MCF 10A (cell line): ENCODE results near the gene AUTS2. TPM values are rescaled to one million over a fixed set of nuclear protein-coding genes. Genes with fewer than 3 reads are reported as not detected.

Source experiments
- BruUV-seq: library from RNA; stranded (reverse); fragments of 400-500 nt; replicated peaks from 2 replicates; lab custom pipeline; 2021; lab: Mats Ljungman, UMichigan
- CTCF ChIA-PET: fragments of 300-600 bp; sonication (Branson Sonifier 250); formaldehyde crosslinking; extraction: SDS; loops from one replicate; lab custom pipeline; 2021; ENCODE audit warnings: antibody characterized with exemption, inconsistent platforms; lab: Yijun Ruan, JAX
- POLR2A ChIA-PET: fragments of 300-600, 350-650 bp; sonication (Branson Sonifier 250); formaldehyde crosslinking; extraction: SDS; loops from one replicate; lab custom pipeline; 2020; ENCODE audit warnings: antibody characterized with exemption, inconsistent platforms; lab: Yijun Ruan, JAX
- DNase-seq: peaks from one replicate; pipeline ENCODE4 v3.0.0-alpha.2; 2018; ENCODE audit not compliant: unreplicated experiment
- H3K27ac Mint-ChIP-seq: one replicate; pipeline ENCODE4 v1.8.0; 2022; ENCODE audit warnings: mild to moderate bottlenecking, low read depth, mixed read lengths; ENCODE audit not compliant: unreplicated experiment
- H3K27me3 Mint-ChIP-seq: one replicate; pipeline ENCODE4 v1.8.0; 2022; ENCODE audit warnings: mixed read lengths; ENCODE audit not compliant: insufficient read depth, unreplicated experiment
- H3K36me3 Mint-ChIP-seq: one replicate; pipeline ENCODE4 v1.8.0; 2022; ENCODE audit warnings: mild to moderate bottlenecking, moderate library complexity, mixed read lengths; ENCODE audit not compliant: insufficient read depth, unreplicated experiment
- H3K4me1 Mint-ChIP-seq: one replicate; pipeline ENCODE4 v1.8.0; 2022; ENCODE audit warnings: mixed read lengths; ENCODE audit not compliant: insufficient read depth, unreplicated experiment
- H3K4me3 Mint-ChIP-seq: one replicate; pipeline ENCODE4 v1.8.0; 2022; ENCODE audit warnings: mild to moderate bottlenecking, moderate library complexity, mixed read lengths; ENCODE audit not compliant: unreplicated experiment
- H3K9me3 Mint-ChIP-seq: one replicate; pipeline ENCODE4 v1.8.0; 2022; ENCODE audit warnings: mixed read lengths; ENCODE audit not compliant: unreplicated experiment
- CTCF ChIP-seq: fragments of 200-600 bp; IDR thresholded peaks from one replicate; pipeline ENCODE4 v1.8.0; 2022; ENCODE audit warnings: antibody characterized with exemption, mild to moderate bottlenecking; ENCODE audit not compliant: unreplicated experiment
- intact Hi-C: fragments of 100-400 bp; cut with micrococcal nuclease; formaldehyde crosslinking; loops from 2 replicates; pipeline ENCODE4 v1.14.1; 2022
- total RNA-seq: library from RNA; stranded (reverse); gene quantifications from 2 replicates; pipeline ENCODE4 v1.2.3, GENCODE V29; 2022

Gene AUTS2
- total RNA-seq, 1 experiment from 2014 or later: 1.3 TPM

- DNase-seq: no peak
- H3K36me3 Mint-ChIP-seq: no peaks in the 10 kb centered on the region
- POLR2A ChIA-PET: no interaction called here
- H3K4me1 Mint-ChIP-seq: no peaks in the 10 kb centered on the region
- no peak overlapping the region for H3K27ac Mint-ChIP-seq
- intact Hi-C loops: no loop called here
- no TSS peak for BruUV-seq
- no peak overlapping the region for H3K4me3 Mint-ChIP-seq
- H3K9me3 Mint-ChIP-seq: peaks cover 34% of the 10 kb centered on the region
- no peak for TF ChIP-seq CTCF
- H3K27me3 Mint-ChIP-seq: no peaks in the 10 kb centered on the region
- CTCF ChIA-PET: no interaction called here
These were observed 282.6 kb downstream of the AUTS2 start for GRCh38 chr7:69880840-69881239.

- CTCF ChIA-PET: no interaction called here
- intact Hi-C loops: no loop called here
- Mint-ChIP-seq H3K4me3 (no peak overlapping the region), H3K27me3 (no peaks in the 10 kb centered on the region), H3K27ac (no peak overlapping the region), H3K4me1 (no peaks in the 10 kb centered on the region), H3K36me3 (no peaks in the 10 kb centered on the region), H3K9me3 (peaks cover 37% of the 10 kb centered on the region)
- TF ChIP-seq CTCF: no peak
- POLR2A ChIA-PET: no interaction called here
- DNase-seq: no peak
- no TSS peak for BruUV-seq
These were observed 284.0 kb downstream of the AUTS2 start for GRCh38 chr7:69882269-69882668.

GRCh38 chr7:69883399-69883891 is 285.2 kb downstream of the AUTS2 start:
- Mint-ChIP-seq H3K9me3 (peaks cover 30% of the 10 kb centered on the region), H3K4me1 (no peaks in the 10 kb centered on the region), H3K36me3 (no peaks in the 10 kb centered on the region), H3K27ac (no peak overlapping the region), H3K27me3 (no peaks in the 10 kb centered on the region), H3K4me3 (no peak overlapping the region)
- no peak for TF ChIP-seq CTCF
- ChIA-PET CTCF (no interaction called here), POLR2A (no interaction called here)
- intact Hi-C loops: no loop called here
- no peak for DNase-seq
- no TSS peak for BruUV-seq

- H3K4me1 Mint-ChIP-seq: no peaks in the 10 kb centered on the region
These were observed 287.2 kb downstream of the AUTS2 start for GRCh38 chr7:69885431-69885830.

More at GRCh38 chr7:69885431-69885830, 287.2 kb downstream of the AUTS2 start:
- BruUV-seq: no TSS peak
- ChIA-PET CTCF (no interaction called here), POLR2A (no interaction called here)
- Mint-ChIP-seq H3K9me3 (peaks cover 35% of the 10 kb centered on the region), H3K4me3 (no peak overlapping the region), H3K36me3 (no peaks in the 10 kb centered on the region), H3K27ac (no peak overlapping the region), H3K27me3 (no peaks in the 10 kb centered on the region)
- TF ChIP-seq CTCF: no peak
- no peak for DNase-seq
- intact Hi-C loops: no loop called here
